ACC112 (cell line): ENCODE results near the gene TEAD1.

ENCODE experiments used
- H2AFZ ChIP-seq: fragments of 200-600 bp; sonication (generic); one replicate; pipeline ENCODE4 v1.6.0; 2017; ENCODE audit warnings: antibody characterized with exemption, low read length; ENCODE audit not compliant: unreplicated experiment
- H3K27ac ChIP-seq: fragments of 200-600 bp; sonication (generic); 2 replicates; pipeline ENCODE4 v1.5.1; 2014; ENCODE audit warnings: low read depth, mild to moderate bottlenecking, antibody characterized with exemption, low read length, moderate library complexity
- H3K27me3 ChIP-seq: fragments of 200-600 bp; sonication (generic); 2 replicates; pipeline ENCODE4 v1.6.1; 2014; ENCODE audit warnings: mild to moderate bottlenecking, antibody characterized with exemption, low read length, moderate library complexity, mixed read lengths; ENCODE audit not compliant: insufficient read depth
- H3K36me3 ChIP-seq: fragments of 200-600 bp; sonication (generic); 2 replicates; pipeline ENCODE4 v1.6.1; 2016; ENCODE audit warnings: mild to moderate bottlenecking, antibody characterized with exemption, low read length, moderate library complexity, mixed read lengths; ENCODE audit not compliant: insufficient read depth
- H3K4me1 ChIP-seq: fragments of 200-600 bp; sonication (generic); one replicate; pipeline ENCODE4 v1.6.1; 2016; ENCODE audit warnings: low read length, mixed read lengths; ENCODE audit not compliant: insufficient read depth, unreplicated experiment, control insufficient read depth
- H3K4me3 ChIP-seq: fragments of 200-600 bp; sonication (generic); 2 replicates; pipeline ENCODE4 v1.5.1; 2014; ENCODE audit warnings: mild to moderate bottlenecking, low read depth, low read length
- H3K79me2 ChIP-seq: fragments of 200-600 bp; sonication (generic); one replicate; pipeline ENCODE4 v1.6.0; 2016; ENCODE audit warnings: low read length; ENCODE audit not compliant: control insufficient read depth, unreplicated experiment, insufficient read depth

The TEAD1 gene

GRCh38 chr11:12640355-12640754 is 33.9 kb upstream of the TEAD1 start:
- Histone ChIP-seq H3K27ac (no peak overlapping the region), H3K4me1 (no peaks in the 10 kb centered on the region), H3K36me3 (no peaks in the 10 kb centered on the region), H3K79me2 (no peaks in the 10 kb centered on the region), H2AFZ (no peak overlapping the region), H3K27me3 (no peaks in the 10 kb centered on the region), H3K4me3 (no peak overlapping the region)

- H3K4me3 ChIP-seq, result no peak overlapping the region
- no peak overlapping the region for H3K27ac ChIP-seq
- no peaks in the 10 kb centered on the region for H3K27me3 ChIP-seq
- no peaks in the 10 kb centered on the region for H3K36me3 ChIP-seq
- no peaks in the 10 kb centered on the region for H3K79me2 ChIP-seq
- H3K4me1 ChIP-seq, result no peaks in the 10 kb centered on the region
- H2AFZ ChIP-seq, result no peak overlapping the region
Measured at GRCh38 chr11:12640926-12641849, 33.0 kb upstream of the TEAD1 start.

- no peak overlapping the region for H3K4me3 ChIP-seq
- H3K27ac ChIP-seq, result no peak overlapping the region
- H3K27me3 ChIP-seq, result no peaks in the 10 kb centered on the region
- peak overlapping the region; percentile 30 for H2AFZ ChIP-seq
- H3K79me2 ChIP-seq, result no peaks in the 10 kb centered on the region
- H3K36me3 ChIP-seq, result no peaks in the 10 kb centered on the region
- no peaks in the 10 kb centered on the region for H3K4me1 ChIP-seq
Measured at GRCh38 chr11:12642040-12642439, 32.2 kb upstream of the TEAD1 start.

- H3K36me3 ChIP-seq, result no peaks in the 10 kb centered on the region
- no peak overlapping the region for H3K4me3 ChIP-seq
- peak overlapping the region; percentile 31 for H2AFZ ChIP-seq
- H3K79me2 ChIP-seq, result no peaks in the 10 kb centered on the region
- H3K27me3 ChIP-seq, result no peaks in the 10 kb centered on the region
- no peaks in the 10 kb centered on the region for H3K4me1 ChIP-seq
- H3K27ac ChIP-seq, result no peak overlapping the region
Measured at GRCh38 chr11:12642806-12643428, 31.3 kb upstream of the TEAD1 start.

GRCh38 chr11:12646478-12646877 is 27.7 kb upstream of the TEAD1 start:
- H3K4me1 ChIP-seq, result no peaks in the 10 kb centered on the region
- H2AFZ ChIP-seq, result no peak overlapping the region
- no peaks in the 10 kb centered on the region for H3K27me3 ChIP-seq
- no peak overlapping the region for H3K4me3 ChIP-seq
- no peaks in the 10 kb centered on the region for H3K36me3 ChIP-seq
- no peaks in the 10 kb centered on the region for H3K79me2 ChIP-seq
- no peak overlapping the region for H3K27ac ChIP-seq

- Histone ChIP-seq H3K27me3 (no peaks in the 10 kb centered on the region), H3K4me3 (no peak overlapping the region), H3K27ac (no peak overlapping the region), H3K36me3 (no peaks in the 10 kb centered on the region), H3K4me1 (no peaks in the 10 kb centered on the region), H3K79me2 (no peaks in the 10 kb centered on the region), H2AFZ (no peak overlapping the region)
Measured at GRCh38 chr11:12653729-12654128, 20.5 kb upstream of the TEAD1 start.

- no peaks in the 10 kb centered on the region for H3K27me3 ChIP-seq
- H3K4me1 ChIP-seq, result no peaks in the 10 kb centered on the region
- no peak overlapping the region for H3K27ac ChIP-seq
- no peak overlapping the region for H2AFZ ChIP-seq
- H3K36me3 ChIP-seq, result no peaks in the 10 kb centered on the region
- H3K4me3 ChIP-seq, result no peak overlapping the region
- no peaks in the 10 kb centered on the region for H3K79me2 ChIP-seq
Measured at GRCh38 chr11:12655842-12656241, 18.4 kb upstream of the TEAD1 start.

- no peak overlapping the region for H2AFZ ChIP-seq
- H3K36me3 ChIP-seq, result no peaks in the 10 kb centered on the region
- no peak overlapping the region for H3K27ac ChIP-seq
- H3K79me2 ChIP-seq, result no peaks in the 10 kb centered on the region
- no peaks in the 10 kb centered on the region for H3K27me3 ChIP-seq
- no peak overlapping the region for H3K4me3 ChIP-seq
- no peaks in the 10 kb centered on the region for H3K4me1 ChIP-seq
Measured at GRCh38 chr11:12657336-12657735, 16.9 kb upstream of the TEAD1 start.

GRCh38 chr11:12657981-12658380 is 16.2 kb upstream of the TEAD1 start:
- Histone ChIP-seq H3K4me1 (no peaks in the 10 kb centered on the region), H3K4me3 (no peak overlapping the region), H3K27ac (no peak overlapping the region), H3K36me3 (no peaks in the 10 kb centered on the region), H3K27me3 (no peaks in the 10 kb centered on the region), H3K79me2 (no peaks in the 10 kb centered on the region), H2AFZ (no peak overlapping the region)

GRCh38 chr11:12662101-12662689 is 12.0 kb upstream of the TEAD1 start:
- H3K27ac ChIP-seq, result no peak overlapping the region
- H3K79me2 ChIP-seq, result no peaks in the 10 kb centered on the region
- no peaks in the 10 kb centered on the region for H3K4me1 ChIP-seq
- H3K4me3 ChIP-seq, result no peak overlapping the region
- no peaks in the 10 kb centered on the region for H3K36me3 ChIP-seq
- H2AFZ ChIP-seq, result no peak overlapping the region
- peaks cover 8% of the 10 kb centered on the region; the same call in 1 of the 2 replicates for H3K27me3 ChIP-seq
